Stimulated activated naive B cell treated with anti-CD40 and anti-IgM and Interleukin-4, amounts not matched to agents 10 μg/mL and 1 μg/mL and 100 μg/mL, for 72 hours (primary cell): ENCODE data around the gene FAM32A.
A peak's percentile ranks its signal among the peaks of the same experiment; 100 is the strongest.

Experiments
- ATAC-seq, 2 donors: fragments of 150-1000 bp; cut with Tn5 transposase; replicated peaks; 2 replicates each; pipeline ENCODE4 v1.10.0; 2021; ENCODE audit warnings: moderate library complexity in 1 of 2
- DNase-seq: peaks from one replicate; pipeline ENCODE4 v3.0.0; 2021
- H3K27ac Mint-ChIP-seq: one replicate; pipeline ENCODE4 v1.8.0; 2022; ENCODE audit warnings: mild to moderate bottlenecking, mixed read lengths
- H3K27me3 Mint-ChIP-seq, 2 donors: one replicate each; pipeline ENCODE4 v1.8.0; 2022; ENCODE audit warnings: mixed read lengths in 2 of 2
- H3K36me3 Mint-ChIP-seq, 2 donors: one replicate each; pipeline ENCODE4 v1.8.0; 2022; ENCODE audit warnings: mixed read lengths in 2 of 2, mild to moderate bottlenecking in 1 of 2
- H3K4me1 Mint-ChIP-seq, 2 donors: one replicate each; pipeline ENCODE4 v1.8.0; 2022; ENCODE audit warnings: mixed read lengths in 2 of 2, mild to moderate bottlenecking in 1 of 2
- H3K4me3 Mint-ChIP-seq, 2 donors: one replicate each; pipeline ENCODE4 v1.8.0; 2022; ENCODE audit warnings: mild to moderate bottlenecking in 2 of 2, mixed read lengths in 2 of 2, moderate library complexity in 1 of 2
- H3K9me3 Mint-ChIP-seq, 2 donors: one replicate each; pipeline ENCODE4 v1.8.0; 2022; ENCODE audit warnings: mixed read lengths in 2 of 2, mild to moderate bottlenecking in 1 of 2

Gene FAM32A

DNA sequence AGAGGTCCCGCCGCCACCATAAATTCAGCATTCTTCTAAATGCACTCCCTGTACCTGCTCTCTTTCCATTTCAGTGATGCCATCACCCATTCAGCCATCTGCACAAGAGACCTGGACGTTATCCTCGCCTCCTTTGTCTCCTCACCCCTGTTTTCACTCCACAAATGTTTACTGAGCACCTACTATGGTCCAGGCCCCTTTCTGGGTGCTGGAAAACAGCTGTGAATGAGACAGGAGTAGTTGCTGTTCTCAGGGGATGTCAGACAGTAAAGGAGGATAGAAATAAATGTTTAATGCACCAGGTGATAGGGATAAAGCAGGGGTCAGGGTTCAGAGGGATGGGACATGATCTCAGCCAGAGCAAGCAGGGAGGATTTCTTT, 15.8 kb downstream of the FAM32A start:
- peaks cover 33 to 48% of the 10 kb centered on the region in 2 donors for H3K36me3 Mint-ChIP-seq
- DNase-seq (no peak), ATAC-seq (no peak)
- H3K9me3 Mint-ChIP-seq, result no peaks in the 10 kb centered on the region
- H3K4me3 Mint-ChIP-seq, result peak overlapping the region in 1 of 2 donors; percentile 37
- H3K27ac Mint-ChIP-seq, result no peak overlapping the region
- peaks cover 40 to 66% of the 10 kb centered on the region in 2 donors for H3K4me1 Mint-ChIP-seq
- H3K27me3 Mint-ChIP-seq, result no peaks in the 10 kb centered on the region

DNA sequence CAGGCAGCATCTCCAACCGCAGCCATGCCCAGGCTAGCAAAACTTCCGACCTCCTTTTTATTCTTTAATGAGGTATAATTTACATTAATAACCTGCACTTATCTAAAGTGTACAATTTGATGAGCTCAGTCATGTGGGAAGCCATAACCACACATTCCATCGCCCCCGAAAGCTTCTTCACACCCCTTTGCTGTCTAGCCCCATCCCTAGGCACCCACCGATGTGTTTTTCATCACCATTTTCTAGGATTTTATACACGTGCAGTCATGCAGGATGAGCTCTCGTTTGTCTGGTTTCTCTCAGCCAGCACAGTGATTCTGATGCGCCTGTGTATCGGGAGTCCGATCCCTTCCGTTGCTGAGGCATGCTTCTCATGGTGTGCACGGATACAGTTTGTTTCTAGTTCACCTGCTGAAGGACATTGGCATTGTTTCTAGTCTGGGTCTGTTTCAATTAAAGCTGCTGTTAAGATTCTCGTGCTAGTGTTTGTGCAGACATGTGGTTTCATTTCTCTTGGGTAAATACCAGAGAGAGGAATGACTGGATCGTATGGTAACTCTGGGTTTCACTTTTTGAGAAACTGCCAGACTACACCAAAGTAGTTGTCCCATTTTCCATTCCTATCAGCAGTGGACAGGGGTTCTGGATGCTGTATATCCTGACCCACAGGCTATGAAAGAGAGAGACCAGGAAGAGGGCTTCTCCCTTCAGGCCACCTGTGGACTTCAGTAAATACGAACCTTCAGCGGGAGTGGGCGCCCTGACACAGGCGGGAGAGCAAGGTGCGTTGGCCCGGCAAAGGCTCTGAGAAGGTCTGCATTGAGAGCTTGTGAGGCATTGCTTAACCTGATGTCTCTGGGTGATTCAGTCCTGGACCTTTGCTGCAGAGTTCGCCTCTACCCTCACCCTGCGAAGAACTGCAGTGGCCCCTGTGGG, 17.4 kb downstream of the FAM32A start:
- H3K36me3 Mint-ChIP-seq, result peaks cover 39 to 61% of the 10 kb centered on the region in 2 donors
- no peak for DNase-seq
- no peaks in the 10 kb centered on the region for H3K27me3 Mint-ChIP-seq

DNA sequence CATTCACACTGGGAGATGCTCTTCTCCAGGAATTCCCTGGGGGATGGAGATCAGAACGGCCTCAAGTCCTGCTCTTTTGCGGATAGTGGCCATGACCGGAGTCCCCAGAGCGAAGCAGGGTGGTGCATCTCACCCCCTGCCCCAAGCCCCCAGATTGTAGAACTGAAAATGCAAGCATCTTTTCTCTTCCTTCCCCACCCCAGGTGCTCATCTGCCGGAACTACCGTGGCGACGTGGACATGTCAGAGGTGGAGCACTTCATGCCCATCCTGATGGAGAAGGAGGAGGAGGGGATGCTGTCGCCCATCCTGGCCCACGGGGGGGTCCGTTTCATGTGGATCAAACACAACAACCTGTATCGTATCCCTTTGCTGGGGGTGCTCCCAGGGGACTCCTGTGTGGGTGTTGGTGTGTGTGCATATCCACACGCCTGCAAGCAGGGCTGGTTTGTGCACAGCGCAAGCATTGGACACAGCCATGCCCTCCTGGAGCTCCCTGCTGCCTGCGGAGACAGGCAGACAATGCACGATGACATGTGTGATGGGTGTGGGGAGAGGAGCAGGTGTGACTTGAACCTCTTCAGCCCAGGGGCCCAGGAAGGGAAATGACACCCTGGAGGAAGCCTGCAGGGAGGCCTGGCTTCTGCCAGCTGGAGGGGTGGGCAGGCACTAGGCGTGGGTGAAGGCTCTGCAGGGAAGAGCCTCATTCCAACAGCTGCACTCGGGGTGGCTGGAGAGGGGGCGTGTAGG, 18.2 kb downstream of the FAM32A start:
- peak overlapping the region; percentile 81 for H3K27ac Mint-ChIP-seq
- no peak overlapping the region for H3K4me3 Mint-ChIP-seq
- peaks cover 41 to 59% of the 10 kb centered on the region in 2 donors for H3K4me1 Mint-ChIP-seq
- no peaks in the 10 kb centered on the region for H3K27me3 Mint-ChIP-seq
- no peak for ATAC-seq
- no peaks in the 10 kb centered on the region for H3K9me3 Mint-ChIP-seq
- peaks cover 41 to 69% of the 10 kb centered on the region in 2 donors for H3K36me3 Mint-ChIP-seq
- no peak for DNase-seq

More for the DNA sequence above, 17.4 kb downstream of the FAM32A start:
- no peaks in the 10 kb centered on the region for H3K9me3 Mint-ChIP-seq
- H3K4me3 Mint-ChIP-seq, result no peak overlapping the region
- H3K27ac Mint-ChIP-seq, result peak overlapping the region; percentile 79
- H3K4me1 Mint-ChIP-seq, result peaks cover 41 to 57% of the 10 kb centered on the region in 2 donors
- ATAC-seq, result peak; percentile 12 to 22

DNA sequence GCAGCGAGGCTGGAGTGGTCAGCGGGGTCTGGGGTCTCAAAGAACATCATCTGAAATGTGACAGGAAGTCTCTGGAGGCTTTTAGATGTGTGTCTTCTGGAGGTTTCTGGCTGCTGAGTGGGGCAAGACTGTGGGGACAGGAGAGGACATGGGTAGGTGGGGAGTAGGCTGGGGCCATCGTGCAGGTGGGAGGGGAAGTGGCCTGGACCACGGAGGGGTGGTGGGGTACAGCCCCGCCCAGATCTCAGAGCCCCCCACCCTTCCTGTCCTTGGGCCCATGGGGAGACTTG, 18.7 kb downstream of the FAM32A start:
- H3K27me3 Mint-ChIP-seq, result no peaks in the 10 kb centered on the region
- no peak overlapping the region for H3K4me3 Mint-ChIP-seq
- DNase-seq, result no peak
- peaks cover 38 to 54% of the 10 kb centered on the region in 2 donors for H3K4me1 Mint-ChIP-seq
- peak overlapping the region; percentile 81 for H3K27ac Mint-ChIP-seq
- H3K9me3 Mint-ChIP-seq, result no peaks in the 10 kb centered on the region
- peaks cover 43 to 74% of the 10 kb centered on the region in 2 donors for H3K36me3 Mint-ChIP-seq
- ATAC-seq, result no peak

DNA sequence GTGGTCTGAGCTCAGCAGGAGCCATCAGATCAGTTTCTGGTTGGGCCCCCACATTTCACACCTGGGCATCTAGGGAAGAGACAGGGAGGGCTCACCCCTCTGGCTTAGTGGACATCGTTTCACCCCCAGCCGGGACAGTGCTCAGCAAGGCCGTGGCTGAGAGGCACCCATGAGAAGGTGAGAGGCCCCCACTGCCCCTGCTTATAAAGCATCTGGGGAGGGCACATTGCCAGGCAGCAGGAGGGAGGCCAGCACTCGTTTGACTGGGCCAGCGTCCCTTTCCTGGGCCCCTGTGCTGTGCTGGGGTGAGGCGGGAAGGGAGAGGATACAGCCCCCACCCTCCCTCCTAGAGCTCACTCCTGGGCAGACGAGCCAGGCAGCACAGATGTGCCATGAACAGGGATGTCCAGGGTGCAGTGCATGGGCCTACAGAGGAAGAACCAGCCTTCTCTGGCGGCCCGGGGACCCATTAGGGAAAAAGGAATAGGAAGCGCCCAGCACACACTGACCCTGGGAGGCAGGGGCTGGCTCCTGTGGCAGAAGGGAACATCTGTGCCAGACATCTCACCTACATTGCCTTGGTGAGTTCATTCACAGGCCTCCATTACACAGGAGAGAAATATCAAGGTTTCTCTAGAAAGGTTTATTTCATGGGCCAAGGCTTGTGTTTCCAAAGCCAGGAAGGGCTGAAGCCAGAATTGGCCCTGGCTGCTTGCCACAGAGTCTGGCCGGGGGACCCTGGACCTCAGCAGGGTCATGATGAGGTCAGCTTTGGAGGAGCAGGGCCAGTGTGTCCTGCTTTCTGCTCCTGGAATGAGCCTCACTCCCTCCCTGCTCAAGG, 20.2 kb downstream of the FAM32A start:
- H3K27ac Mint-ChIP-seq, result peak overlapping the region; percentile 59
- no peak overlapping the region for H3K4me3 Mint-ChIP-seq
- H3K9me3 Mint-ChIP-seq, result no peaks in the 10 kb centered on the region
- DNase-seq (no peak), ATAC-seq (no peak)
- peaks cover 53 to 82% of the 10 kb centered on the region in 2 donors for H3K36me3 Mint-ChIP-seq
- no peaks in the 10 kb centered on the region for H3K27me3 Mint-ChIP-seq
- peaks cover 30 to 39% of the 10 kb centered on the region in 2 donors for H3K4me1 Mint-ChIP-seq

DNA sequence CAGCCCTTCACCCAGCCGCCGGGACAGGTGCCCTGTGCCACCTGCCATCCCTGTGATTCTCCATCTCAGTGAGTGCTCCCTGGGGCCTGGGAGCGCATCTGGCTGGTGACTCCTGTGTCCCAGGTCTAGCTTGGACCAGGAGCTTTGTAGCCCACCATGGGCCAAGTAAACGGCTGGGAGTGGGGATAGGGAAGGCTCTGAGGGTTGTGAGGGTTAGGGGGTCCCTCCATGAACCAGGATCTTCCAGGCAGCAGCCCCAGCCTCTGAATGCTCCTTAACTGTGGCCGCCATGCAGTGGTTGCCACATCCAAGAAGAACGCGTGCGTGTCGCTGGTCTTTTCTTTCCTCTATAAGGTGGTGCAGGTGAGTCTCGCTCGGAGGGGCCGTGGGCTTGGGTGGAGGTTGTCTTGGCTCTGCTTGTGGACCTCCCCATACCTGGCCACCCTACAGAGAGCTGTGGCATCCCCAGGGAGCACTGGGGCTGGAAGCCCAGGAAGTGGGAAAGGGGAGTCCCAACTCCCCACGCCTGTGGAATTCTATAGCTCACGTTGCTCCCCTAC, 20.9 kb downstream of the FAM32A start:
- DNase-seq, result no peak
- ATAC-seq, result no peak
- peak overlapping the region; percentile 59 for H3K27ac Mint-ChIP-seq
- no peak overlapping the region for H3K4me3 Mint-ChIP-seq
- H3K4me1 Mint-ChIP-seq, result peaks cover 23 to 32% of the 10 kb centered on the region in 2 donors
- H3K9me3 Mint-ChIP-seq, result no peaks in the 10 kb centered on the region
- H3K36me3 Mint-ChIP-seq, result peaks cover 58 to 82% of the 10 kb centered on the region in 2 donors
- no peaks in the 10 kb centered on the region for H3K27me3 Mint-ChIP-seq

DNA sequence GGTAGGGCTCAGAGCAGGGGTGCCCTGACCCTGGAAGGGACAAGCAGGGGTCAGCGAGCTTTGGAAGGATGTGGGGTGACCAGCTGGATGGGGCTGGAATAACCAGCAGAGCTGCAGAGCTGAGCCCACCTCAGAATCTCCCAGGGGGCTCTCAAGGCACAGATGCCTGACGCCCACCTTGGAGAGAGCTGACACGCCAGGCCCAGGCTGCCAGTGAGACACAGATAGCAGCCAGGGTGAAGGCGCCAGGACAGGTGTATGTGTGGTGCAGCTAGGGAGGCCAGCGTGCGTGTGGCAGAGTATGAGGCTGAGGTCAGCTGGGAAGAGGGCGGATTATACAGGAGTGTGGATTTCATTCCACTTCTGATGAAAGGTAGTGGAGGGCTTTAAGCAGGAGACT, 21.4 kb downstream of the FAM32A start:
- peaks cover 60 to 83% of the 10 kb centered on the region in 2 donors for H3K36me3 Mint-ChIP-seq
- no peak overlapping the region for H3K4me3 Mint-ChIP-seq
- H3K27me3 Mint-ChIP-seq, result no peaks in the 10 kb centered on the region
- DNase-seq (no peak), ATAC-seq (no peak)
- peak overlapping the region; percentile 42 for H3K27ac Mint-ChIP-seq
- H3K4me1 Mint-ChIP-seq, result peaks cover 21 to 30% of the 10 kb centered on the region in 2 donors
- H3K9me3 Mint-ChIP-seq, result no peaks in the 10 kb centered on the region

DNA sequence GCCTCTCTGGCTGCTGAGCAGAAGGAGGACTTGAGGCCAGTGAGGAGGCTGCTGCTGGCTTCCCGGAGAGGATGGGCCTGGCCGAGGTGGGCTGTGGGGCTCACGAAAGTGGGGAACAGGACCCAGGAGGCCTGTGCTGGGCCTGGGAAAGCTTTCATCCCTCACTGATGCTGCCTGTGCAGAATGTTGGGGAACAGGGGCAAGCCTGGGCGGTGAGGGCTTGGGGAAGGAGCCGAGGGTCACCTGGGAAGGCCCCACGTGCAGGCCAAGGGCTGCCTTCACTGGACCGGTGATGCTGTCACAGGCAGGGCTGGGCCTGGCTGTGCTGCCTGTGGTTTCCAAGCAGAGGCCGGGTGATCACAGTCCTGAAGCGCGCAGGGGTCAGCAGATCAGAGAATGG, 21.9 kb downstream of the FAM32A start:
- Mint-ChIP-seq H3K9me3 (no peaks in the 10 kb centered on the region), H3K27me3 (no peaks in the 10 kb centered on the region), H3K4me1 (peaks cover 23 to 28% of the 10 kb centered on the region in 2 donors), H3K27ac (peak overlapping the region; percentile 42), H3K36me3 (peaks cover 62 to 86% of the 10 kb centered on the region in 2 donors), H3K4me3 (no peak overlapping the region)
- ATAC-seq, result no peak
- DNase-seq, result no peak

DNA sequence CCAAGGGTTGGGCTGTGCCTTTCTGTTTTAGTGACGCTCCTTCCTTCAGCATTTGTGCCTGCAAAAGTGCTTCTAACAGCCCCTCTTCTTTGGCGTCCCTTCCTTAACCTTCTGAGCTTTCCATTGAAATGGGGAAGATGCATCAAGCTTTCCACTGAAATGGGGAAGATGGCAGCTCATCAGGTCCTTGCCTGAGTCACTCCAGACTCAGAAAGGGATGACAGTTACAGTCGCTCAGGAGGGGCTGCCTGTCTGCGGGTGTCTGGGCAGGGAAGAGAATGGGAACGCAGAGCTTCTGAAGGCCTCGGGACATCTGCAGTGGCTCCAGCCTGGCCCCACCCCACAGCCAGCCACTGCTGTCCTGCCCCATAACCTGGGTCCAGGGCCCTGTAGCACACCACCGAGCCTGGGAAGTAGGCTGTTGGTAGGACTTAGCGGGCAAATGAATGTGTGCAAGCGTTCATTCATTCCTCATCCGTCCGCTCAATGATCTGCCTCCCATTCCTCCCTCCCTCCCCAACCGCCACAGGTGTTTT, 22.3 kb downstream of the FAM32A start:
- Mint-ChIP-seq H3K36me3 (peaks cover 64 to 88% of the 10 kb centered on the region in 2 donors), H3K27ac (no peak overlapping the region), H3K4me1 (peaks cover 24 to 29% of the 10 kb centered on the region in 2 donors), H3K9me3 (no peaks in the 10 kb centered on the region), H3K4me3 (no peak overlapping the region), H3K27me3 (no peaks in the 10 kb centered on the region)
- ATAC-seq, result no peak
- DNase-seq, result no peak

DNA sequence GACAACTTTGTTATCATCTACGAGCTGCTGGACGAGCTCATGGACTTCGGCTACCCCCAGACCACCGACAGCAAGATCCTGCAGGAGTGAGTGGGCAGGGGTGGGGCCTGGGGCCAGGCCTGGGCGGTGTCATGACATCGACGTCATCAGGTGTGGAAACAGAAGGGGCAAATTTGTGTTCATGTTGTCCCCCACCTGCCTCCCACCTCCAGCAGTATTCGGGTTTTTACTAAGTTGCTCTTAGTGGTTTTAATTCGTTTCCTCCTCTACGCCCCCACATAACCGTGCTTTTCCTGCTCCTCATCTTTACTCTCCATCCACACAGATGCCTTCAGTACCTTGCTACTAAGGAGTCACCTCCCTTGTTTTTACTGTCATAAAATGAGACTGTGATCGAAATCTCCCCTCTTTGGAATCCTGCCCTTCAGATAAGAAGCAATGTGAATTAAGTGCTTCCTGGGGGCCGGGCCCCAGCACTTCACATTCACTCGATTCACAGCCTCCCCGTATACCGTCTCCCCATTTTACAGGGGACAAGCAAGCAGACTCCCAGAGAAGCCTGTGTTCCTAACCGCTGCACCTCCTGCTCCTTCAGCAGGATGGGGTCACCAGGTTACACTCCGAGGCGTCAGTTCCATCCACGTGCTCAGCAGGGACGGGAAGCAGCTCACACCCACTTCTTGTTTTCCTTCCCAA, 23.0 kb downstream of the FAM32A start:
- peaks cover 64 to 88% of the 10 kb centered on the region in 2 donors for H3K36me3 Mint-ChIP-seq
- DNase-seq (no peak), ATAC-seq (no peak)
- no peaks in the 10 kb centered on the region for H3K27me3 Mint-ChIP-seq
- H3K27ac Mint-ChIP-seq, result peak overlapping the region; percentile 53
- H3K9me3 Mint-ChIP-seq, result no peaks in the 10 kb centered on the region
- H3K4me1 Mint-ChIP-seq, result peaks cover 21 to 29% of the 10 kb centered on the region in 2 donors
- H3K4me3 Mint-ChIP-seq, result no peak overlapping the region

DNA sequence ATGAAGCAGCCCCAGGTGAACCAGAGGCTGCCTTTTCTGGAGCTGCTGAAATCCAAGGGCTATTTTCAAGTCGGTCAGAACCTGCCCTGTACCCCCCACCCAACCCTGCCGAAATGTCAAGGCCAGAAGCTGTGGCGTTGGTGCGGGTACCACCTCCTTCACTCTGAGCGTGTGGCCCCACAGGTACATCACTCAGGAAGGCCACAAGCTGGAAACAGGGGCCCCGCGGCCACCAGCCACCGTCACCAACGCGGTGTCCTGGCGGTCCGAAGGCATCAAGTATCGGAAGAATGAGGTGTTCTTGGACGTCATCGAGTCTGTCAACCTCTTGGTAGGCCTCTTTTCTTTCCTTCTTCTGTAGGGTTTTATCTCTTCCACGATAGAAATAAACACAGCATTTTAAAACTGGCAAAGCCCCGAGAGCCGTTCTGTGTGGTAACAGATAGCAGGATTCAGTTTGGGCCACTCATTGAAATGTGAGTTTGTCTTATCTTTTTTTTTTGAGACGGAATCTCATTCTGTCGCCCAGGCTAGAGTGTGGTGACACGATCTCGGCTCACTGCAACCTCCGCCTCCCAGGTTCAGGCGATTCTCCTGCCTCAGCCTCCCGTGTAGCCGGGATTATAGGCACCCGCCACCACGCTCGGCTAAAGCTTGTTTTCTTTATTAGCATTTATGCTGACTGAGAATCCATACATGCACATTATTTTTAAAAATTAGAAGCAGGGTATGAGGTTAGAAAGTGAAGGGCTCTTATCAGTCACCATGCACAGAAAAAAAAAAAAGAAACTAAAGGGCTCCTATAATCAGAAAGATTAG, 23.8 kb downstream of the FAM32A start:
- Mint-ChIP-seq H3K4me1 (peaks cover 17 to 24% of the 10 kb centered on the region in 2 donors), H3K27me3 (no peaks in the 10 kb centered on the region), H3K36me3 (peaks cover 61 to 86% of the 10 kb centered on the region in 2 donors), H3K4me3 (no peak overlapping the region), H3K9me3 (no peaks in the 10 kb centered on the region), H3K27ac (no peak overlapping the region)
- ATAC-seq (no peak), DNase-seq (no peak)

DNA sequence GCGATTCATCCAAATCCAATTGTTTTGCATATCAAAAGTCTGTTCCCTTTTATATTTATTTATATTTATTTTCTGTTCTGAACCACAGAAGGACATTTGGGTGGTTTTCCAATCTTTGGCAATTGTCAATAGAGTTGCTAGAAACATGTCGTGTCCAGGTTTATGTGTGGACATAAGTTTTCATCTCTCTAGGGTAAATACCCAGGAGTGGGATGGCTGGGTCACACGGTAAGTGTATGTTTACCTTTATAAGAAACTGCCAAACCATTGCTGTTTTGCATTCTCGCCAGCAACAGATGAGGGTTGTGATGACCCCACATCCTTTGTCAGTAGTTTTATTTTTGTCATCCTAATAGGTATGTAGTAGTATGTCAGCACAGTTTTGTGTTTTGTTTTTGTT, 25.0 kb downstream of the FAM32A start:
- Mint-ChIP-seq H3K27ac (no peak overlapping the region), H3K9me3 (no peaks in the 10 kb centered on the region), H3K4me1 (peaks cover 17 to 23% of the 10 kb centered on the region in 2 donors)

More for the DNA sequence above, 25.0 kb downstream of the FAM32A start:
- H3K27me3 Mint-ChIP-seq, result no peaks in the 10 kb centered on the region
- no peak overlapping the region for H3K4me3 Mint-ChIP-seq
- DNase-seq, result no peak
- peaks cover 59 to 83% of the 10 kb centered on the region in 2 donors for H3K36me3 Mint-ChIP-seq
- ATAC-seq, result no peak
